Measurements from ENCODE around the gene TRIM44.

DNA sequence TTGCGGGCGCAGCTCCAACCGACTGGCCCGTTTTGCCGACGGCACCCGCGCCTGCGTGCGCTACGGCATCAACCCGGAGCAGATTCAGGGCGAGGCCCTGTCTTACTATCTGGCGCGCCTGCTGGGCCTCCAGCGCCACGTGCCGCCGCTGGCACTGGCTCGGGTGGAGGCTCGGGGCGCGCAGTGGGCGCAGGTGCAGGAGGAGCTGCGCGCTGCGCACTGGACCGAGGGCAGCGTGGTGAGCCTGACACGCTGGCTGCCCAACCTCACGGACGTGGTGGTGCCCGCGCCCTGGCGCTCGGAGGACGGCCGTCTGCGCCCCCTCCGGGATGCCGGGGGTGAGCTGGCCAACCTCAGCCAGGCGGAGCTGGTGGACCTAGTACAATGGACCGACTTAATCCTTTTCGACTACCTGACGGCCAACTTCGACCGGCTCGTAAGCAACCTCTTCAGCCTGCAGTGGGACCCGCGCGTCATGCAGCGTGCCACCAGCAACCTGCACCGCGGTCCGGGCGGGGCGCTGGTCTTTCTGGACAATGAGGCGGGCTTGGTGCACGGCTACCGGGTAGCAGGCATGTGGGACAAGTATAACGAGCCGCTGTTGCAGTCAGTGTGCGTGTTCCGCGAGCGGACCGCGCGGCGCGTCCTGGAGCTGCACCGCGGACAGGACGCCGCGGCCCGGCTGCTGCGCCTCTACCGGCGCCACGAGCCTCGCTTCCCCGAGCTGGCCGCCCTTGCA is 43.3 kb upstream of the TRIM44 start:
- TF ChIP-seq CTCF (IDR thresholded peaks at IDR 0.05 in 2 of 3, conservative IDR thresholded peaks at IDR 0.05 in 1 of 3; ENCODE audit: control insufficient read depth in 2 of 3, extremely low read depth in 1 of 3, insufficient read depth in 1 of 3, low read depth in 3 of 3, low read length in 3 of 3) (no peak), REST (IDR thresholded peaks at IDR 0.05; ENCODE audit: low read depth, low read length) (no peak), SMC3 (IDR thresholded peaks at IDR 0.05; ENCODE audit: borderline replicate concordance, low read length) (no peak), SP1 (IDR thresholded peaks at IDR 0.05; ENCODE audit: low read depth, low read length) (no peak), CREB1 (IDR thresholded peaks at IDR 0.05; ENCODE audit: low read depth) (no peak), ZNF274 (IDR thresholded peaks at IDR 0.05; ENCODE audit: insufficient read depth, insufficient read length) (no peak), ATF3 (IDR thresholded peaks at IDR 0.05; ENCODE audit: borderline replicate concordance, extremely low read depth, low read depth, low read length) (no peak), ZZZ3 (IDR thresholded peaks at IDR 0.05; ENCODE audit: control insufficient read depth, insufficient read length, low read depth) (no peak), FOXK2 (IDR thresholded peaks at IDR 0.05) (no peak)
